ENCODE results near the gene FGFR3. TPM values are rescaled to one million over a fixed set of nuclear protein-coding genes. Genes with fewer than 3 reads are reported as not detected.
A peak's percentile ranks its signal among the peaks of the same experiment; 100 is the strongest.
"Not testable (repeated sequence)": the region's sequence is repeated elsewhere in the genome, so short reads cannot be mapped to it uniquely, and the experiment has no call there.

Gene FGFR3
- polyA plus RNA-seq, 3 donors: 1.9 to 28.9 (median 2.8) TPM

DNA sequence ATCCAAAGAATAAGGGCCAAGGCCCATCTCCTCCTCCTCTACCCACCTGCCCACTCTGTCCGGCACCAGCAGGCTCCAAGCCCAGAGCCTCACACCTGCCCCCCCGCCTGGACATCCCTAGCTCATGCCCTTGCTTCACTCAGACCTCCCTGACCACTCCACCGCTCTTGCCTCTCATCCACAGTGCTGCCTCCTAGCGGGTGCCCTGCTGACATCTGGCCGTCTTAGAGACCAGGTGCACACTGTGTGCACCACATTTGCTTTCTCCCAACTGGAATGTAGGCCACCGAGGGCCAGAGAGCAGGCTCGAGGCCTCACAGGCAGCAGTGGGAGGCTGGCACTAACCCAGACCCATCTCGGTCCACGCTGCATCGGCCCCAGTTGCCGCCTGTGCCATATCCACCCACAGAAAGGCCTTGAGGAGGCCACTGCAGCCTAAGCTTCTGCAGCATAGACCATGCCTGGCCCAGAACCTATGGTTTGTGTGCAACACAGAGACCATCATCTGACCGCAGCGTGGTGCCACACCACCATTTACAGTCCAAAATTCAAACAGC lies 49.3 kb downstream of the FGFR3 start:
- 89 to 95% (median 92%) methylated on average over 13 of the region's 13 CpGs for WGBS, 3 donors
- H3K27ac ChIP-seq (ENCODE audit: low read depth, low read length): no peak overlapping the region

- no peak overlapping the region for H3K27ac ChIP-seq (ENCODE audit: low read depth, low read length)
- 77 to 82% (median 80%) methylated on average over 17 of the region's 17 CpGs for WGBS, 3 donors
These were observed 49.9 kb downstream of the FGFR3 start for GRCh38 chr4:1842993-1843448.

- WGBS, 3 donors: 69 to 79% (median 73%) methylated on average over 10 of the region's 10 CpGs
- no peak overlapping the region for H3K27ac ChIP-seq (ENCODE audit: low read depth, low read length)
These were observed 50.8 kb downstream of the FGFR3 start for GRCh38 chr4:1843852-1844251.

- not testable (repeated sequence) for H3K27ac ChIP-seq (ENCODE audit: low read depth, low read length)
- 94 to 98% (median 97%) methylated on average over 9 to 10 of the region's 10 CpGs for WGBS, 3 donors
These were observed 51.5 kb downstream of the FGFR3 start for GRCh38 chr4:1844618-1845017.

GRCh38 chr4:1846580-1846979 lies 53.5 kb downstream of the FGFR3 start:
- H3K27ac ChIP-seq (ENCODE audit: low read depth, low read length): no peak overlapping the region
- WGBS, 3 donors: 87 to 96% (median 90%) methylated on average over 2 of the region's 2 CpGs

DNA sequence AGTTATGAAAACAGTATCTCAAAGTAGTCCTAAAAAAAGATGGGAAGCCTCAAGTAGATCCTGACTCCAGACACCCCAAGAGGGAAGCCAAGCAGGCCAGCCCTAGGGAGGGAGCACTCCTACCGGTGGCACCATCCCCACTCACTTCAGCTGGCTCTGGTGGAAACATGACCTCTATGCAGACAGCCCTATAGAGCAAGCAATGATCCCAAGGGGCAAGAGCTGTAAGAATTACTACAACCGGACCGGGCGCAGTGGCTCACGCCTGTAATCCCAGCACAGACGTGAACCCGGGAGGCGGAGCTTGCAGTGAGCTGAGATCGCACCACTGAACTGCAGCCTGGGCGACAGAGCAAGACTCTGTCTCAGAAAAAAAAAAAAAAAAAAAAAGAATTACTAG lies 57.2 kb downstream of the FGFR3 start:
- no peak overlapping the region for H3K27ac ChIP-seq (ENCODE audit: low read depth, low read length)

DNA sequence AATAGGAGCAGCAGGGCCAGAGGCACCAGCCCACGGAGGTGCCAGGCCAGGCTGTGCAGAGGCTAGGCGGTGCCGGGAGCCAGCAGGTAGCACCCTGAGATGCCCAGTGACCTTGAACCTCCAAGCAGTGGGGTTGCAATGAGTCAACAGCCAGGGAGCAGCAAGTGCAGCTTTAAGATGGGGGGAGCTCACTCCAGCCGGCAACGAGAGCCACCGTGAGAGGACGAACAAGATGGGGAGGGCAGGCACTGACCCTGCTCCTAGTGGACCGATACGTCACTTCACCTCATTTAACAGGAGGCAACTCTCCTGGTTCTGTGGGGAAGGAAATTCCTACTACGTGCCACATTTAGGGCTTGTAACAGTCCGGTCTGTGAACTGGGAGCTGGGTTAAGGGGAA lies 58.1 kb downstream of the FGFR3 start:
- no peak overlapping the region for H3K27ac ChIP-seq (ENCODE audit: low read depth, low read length)
- 29 to 80% (median 75%) methylated on average over 11 of the region's 11 CpGs for WGBS, 3 donors

More for the DNA sequence above, 57.2 kb downstream of the FGFR3 start:
- 77 to 84% (median 78%) methylated on average over 10 of the region's 10 CpGs for WGBS, 3 donors

DNA sequence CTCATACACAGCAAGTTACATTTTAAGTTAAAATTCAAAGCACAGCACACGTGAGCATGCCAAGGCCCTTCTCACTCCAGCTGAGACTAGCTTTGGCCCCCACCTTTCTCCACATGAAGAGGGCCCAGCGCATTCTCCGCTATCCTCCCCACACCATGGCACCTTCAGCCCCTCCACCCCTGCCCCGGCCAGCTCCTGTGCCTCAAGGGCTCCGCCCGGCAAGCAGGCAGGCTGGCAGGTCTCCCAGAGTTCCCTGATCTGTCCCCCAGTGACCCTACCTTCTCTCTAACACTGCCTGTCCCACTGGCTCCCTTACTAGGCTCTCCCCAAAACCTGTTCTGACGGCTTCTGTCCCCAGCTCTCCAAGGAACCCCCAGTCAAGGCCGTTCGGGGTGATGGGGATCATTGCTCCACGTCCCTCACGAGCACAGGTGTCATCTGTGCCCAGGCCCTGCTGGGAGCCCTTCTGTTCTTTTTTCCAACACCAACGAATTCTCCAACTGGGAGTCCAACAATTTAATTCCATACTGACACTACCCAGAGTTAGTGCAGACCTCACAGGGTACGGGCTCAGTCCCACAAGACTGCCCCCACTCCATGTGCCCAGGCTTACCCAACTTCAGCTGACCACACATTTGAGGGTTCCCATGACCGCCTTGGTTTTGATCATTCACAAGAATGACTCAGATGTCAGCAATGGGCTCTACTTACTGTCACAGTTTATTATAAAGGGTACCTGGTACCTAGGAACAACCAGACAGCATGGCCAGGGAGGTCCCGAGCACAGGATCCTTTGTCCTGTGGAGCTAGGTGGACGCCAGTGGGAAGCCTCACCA lies 58.7 kb downstream of the FGFR3 start:
- WGBS, 3 donors: 53 to 83% (median 80%) methylated on average over 16 of the region's 16 CpGs

GRCh38 chr4:1852904-1853623 lies 60.0 kb downstream of the FGFR3 start:
- 69 to 85% (median 84%) methylated on average over 9 of the region's 9 CpGs for WGBS, 3 donors

More for the DNA sequence above, 58.7 kb downstream of the FGFR3 start:
- no peak overlapping the region for H3K27ac ChIP-seq (ENCODE audit: low read depth, low read length)

GRCh38 chr4:1854752-1855151 lies 61.7 kb downstream of the FGFR3 start:
- H3K27ac ChIP-seq (ENCODE audit: low read depth, low read length): no peak overlapping the region
- WGBS, 3 donors: 25 to 70% (median 68%) methylated on average over 1 of the region's 1 CpG

More at GRCh38 chr4:1852904-1853623, 60.0 kb downstream of the FGFR3 start:
- H3K27ac ChIP-seq (ENCODE audit: low read depth, low read length): no peak overlapping the region

GRCh38 chr4:1855333-1856070 lies 62.4 kb downstream of the FGFR3 start:
- H3K27ac ChIP-seq (ENCODE audit: low read depth, low read length): peak overlapping the region; percentile 42
- 0 to 1% (median 0%) methylated on average over 78 to 92 of the region's 92 CpGs for WGBS, 3 donors

DNA sequence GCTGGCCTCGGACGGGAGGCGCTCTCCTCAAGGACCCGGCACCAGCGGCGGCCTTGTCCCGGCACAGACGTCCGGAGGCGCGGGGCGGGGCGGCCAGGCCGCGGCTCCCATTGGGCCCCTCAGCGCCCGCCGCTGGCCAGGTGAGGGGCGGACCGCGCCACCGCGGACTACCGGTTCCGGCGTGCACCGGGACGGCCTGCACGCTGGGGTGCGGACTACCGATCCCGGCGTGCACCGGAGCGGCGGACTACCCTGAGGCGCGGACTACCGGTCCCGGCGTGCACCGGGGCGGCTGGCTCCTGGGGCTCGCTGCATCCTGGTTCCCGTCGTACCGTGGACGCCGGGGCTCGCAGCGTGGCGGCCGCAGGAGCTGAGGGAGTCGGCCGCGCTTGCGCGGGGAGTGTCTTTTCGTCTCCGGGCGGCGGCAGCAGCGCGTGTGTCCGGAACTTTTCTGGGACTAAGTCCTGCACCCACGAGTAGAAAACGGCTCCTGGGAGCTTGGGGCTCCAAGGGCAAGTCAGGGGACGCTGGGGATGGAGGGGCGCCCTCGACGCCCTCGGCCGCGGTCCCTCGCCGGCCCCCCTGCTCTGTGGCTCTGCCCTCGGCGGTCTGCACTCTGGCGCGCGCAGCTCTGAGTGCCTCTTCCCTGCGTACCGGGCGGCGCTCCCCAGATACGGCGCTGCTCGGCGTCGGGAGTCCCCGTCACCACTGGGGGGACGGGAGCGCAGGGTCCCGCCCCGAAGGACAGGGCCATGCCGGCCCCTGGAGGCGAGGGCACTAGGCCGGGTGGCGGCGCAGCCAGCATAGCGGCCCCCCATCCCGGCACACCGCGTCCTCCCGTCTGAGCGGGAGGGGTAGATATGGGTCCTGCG lies 63.2 kb downstream of the FGFR3 start, which contains the start of gene LETM1:
TSS of gene LETM1 (minus strand) at position 86 of the 872 bp plus-strand sequence. CDS start 206 bp downstream, outside the sequence.
- 0 to 1% (median 0%) methylated on average over 82 to 107 of the region's 107 CpGs for WGBS, 3 donors
- H3K27ac ChIP-seq (ENCODE audit: low read depth, low read length): peak within 1 kb of the TSS; percentile 42

DNA sequence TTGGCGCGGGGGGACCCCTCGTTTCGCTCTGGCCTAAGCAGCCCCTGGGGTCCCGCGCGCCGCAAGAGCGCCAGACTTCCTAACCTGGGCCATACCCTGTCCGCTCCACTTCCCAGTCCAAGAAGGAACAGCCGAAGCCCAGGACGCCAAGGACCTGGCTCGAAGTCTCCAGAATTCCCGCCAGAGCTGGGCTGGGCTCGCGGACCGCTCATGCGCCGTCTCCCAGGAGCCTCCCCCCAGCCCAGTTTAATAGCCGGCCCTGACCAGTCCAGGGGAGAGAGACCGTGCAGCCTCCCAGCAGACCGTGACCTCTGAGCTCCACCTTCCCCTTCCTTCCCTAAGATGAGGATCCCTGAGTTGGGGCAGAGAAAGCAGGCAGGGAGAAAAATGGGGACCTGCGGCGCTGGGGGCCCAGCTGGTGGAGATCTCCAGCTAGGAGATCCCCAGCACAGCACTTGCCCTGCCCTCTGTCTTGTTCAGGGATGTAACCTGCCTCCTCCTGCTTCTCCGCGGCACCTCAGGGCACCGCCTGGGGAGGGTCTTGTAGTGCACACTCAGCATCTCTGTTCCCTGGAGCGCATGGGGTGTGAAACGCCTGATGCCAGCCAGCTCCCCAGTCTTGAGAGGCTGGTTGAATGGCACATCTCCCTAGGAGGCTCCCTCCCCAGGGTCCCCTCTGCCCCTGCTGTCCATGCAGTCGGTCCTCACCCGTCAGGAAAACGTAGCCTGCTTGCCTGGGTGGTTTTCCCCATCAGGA lies 64.0 kb downstream of the FGFR3 start:
- WGBS, 3 donors: 18 to 34% (median 24%) methylated on average over 23 to 32 of the region's 32 CpGs
- no peak overlapping the region for H3K27ac ChIP-seq (ENCODE audit: low read depth, low read length)

DNA sequence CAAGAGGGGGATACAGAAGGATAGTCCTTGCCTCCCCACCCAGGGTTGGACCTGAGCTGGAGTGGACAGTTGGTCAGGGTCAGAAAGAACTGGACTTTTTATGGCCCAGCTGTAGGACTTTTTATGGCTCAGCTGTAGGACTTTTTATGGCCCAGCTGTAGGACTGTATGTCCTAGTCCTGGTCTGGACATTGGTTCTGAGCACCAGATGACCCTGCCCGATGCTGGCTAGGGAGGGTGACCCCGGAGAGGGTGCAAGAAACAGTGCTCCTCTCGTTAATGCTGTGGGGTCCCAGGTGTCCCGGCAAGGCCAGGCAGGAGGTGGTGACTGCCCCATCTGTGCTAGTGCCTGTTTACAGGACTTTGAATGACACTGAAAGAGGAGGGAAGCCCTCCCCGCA lies 64.8 kb downstream of the FGFR3 start:
- 82 to 88% (median 86%) methylated on average over 5 of the region's 5 CpGs for WGBS, 3 donors
- H3K27ac ChIP-seq (ENCODE audit: low read depth, low read length): no peak overlapping the region
